Placental pericyte (primary cell): ENCODE data around the gene FEN1. TPM values are rescaled to one million over a fixed set of nuclear protein-coding genes. Genes with fewer than 3 reads are reported as not detected.

ENCODE experiments used
- total RNA-seq: library from RNA; depleted of rRNA; stranded (reverse); fragments of >200 nt; gene quantifications from 2 replicates; pipeline ENCODE4 v1.2.3, GENCODE V29; 2012

FEN1 gene, protein sequence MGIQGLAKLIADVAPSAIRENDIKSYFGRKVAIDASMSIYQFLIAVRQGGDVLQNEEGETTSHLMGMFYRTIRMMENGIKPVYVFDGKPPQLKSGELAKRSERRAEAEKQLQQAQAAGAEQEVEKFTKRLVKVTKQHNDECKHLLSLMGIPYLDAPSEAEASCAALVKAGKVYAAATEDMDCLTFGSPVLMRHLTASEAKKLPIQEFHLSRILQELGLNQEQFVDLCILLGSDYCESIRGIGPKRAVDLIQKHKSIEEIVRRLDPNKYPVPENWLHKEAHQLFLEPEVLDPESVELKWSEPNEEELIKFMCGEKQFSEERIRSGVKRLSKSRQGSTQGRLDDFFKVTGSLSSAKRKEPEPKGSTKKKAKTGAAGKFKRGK
- 13.3 and 76.2 TPM in 2 replicates for total RNA-seq

GRCh38 chr11:61792310-61793082 is at the start of gene FEN1, which contains the start of gene TMEM258:
FEN1 (plus strand) TSS chr11:61792911; CDS start chr11:61795362, 2,451 bp downstream.
TMEM258 (minus strand) TSS chr11:61792599; CDS start chr11:61792558, 41 bp downstream.

GRCh38 chr11:61752117-61752924 is 40.4 kb upstream of the FEN1 start, which contains the start of gene MYRF:
MYRF (plus strand) TSS chr11:61752636; CDS start chr11:61752745, 109 bp downstream.

GRCh38 chr11:61816736-61817455 is 24.2 kb downstream of the FEN1 start, which contains the start of gene FADS1:
FADS1 (minus strand) TSS chr11:61817003; CDS start chr11:61816929, 74 bp downstream.

DNA sequence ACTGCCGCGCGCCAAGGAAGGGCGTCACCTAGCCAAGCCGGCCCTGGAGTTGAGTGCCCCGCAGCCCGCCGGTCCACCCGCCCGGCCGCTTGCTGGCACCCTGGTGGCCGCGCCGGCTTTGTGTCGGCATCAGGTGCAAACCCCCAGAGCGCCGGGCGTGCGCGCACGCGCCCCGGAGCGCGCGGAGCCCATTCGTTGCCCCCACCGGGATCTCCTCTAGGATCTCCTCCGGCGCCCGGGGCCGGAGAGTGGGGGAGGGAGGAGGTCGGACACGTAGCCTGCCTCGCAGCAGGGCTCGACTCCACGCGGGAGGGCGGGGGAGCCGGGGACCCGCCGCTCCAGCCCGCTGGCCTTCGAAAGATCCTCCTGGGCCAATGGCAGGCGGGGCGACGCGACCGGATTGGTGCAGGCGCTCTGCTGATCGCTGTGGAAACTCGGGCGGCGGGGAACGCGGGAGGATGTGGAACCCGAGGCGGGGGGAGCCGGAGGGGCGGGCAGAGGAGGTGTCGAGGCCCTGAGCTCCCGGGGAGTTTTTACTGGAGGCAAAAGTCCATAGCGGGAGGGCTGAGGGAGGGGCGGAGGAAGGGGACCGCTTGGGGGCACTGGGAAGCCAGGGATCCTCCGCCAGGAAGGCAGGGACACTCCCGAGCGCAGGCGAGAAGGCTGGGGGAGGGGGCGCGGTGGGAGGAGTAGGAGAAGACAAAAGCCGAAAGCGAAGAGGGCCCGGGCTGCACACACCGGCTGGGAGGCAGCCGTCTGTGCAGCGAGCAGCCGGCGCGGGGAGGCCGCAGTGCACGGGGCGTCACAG is 35.1 kb downstream of the FEN1 start, which contains the start of gene FADS2:
Gene FADS2 (plus strand): TSS at position 730 of the 808 bp plus-strand sequence. CDS start 91 bp downstream, outside the sequence.

Other genes starting within 250 kb of the FEN1 start
- gene SYT7, start 211.8 kb upstream of the FEN1 start, total RNA-seq = 4.6 and 9.7 TPM in 2 replicates
- 2.9 and 4.2 TPM in 2 replicates for gene DAGLA, start 112.5 kb upstream of the FEN1 start, total RNA-seq
- 6.4 and 39.2 TPM in 2 replicates for gene MYRF, start 40.3 kb upstream of the FEN1 start, total RNA-seq
- 46.7 and 77.5 TPM in 2 replicates for gene TMEM258, start 312 bp upstream of the FEN1 start, total RNA-seq
- 159 and 497 TPM in 2 replicates for gene FADS1, start 24.1 kb downstream of the FEN1 start, total RNA-seq
- 385 and 1,439 TPM in 2 replicates for gene FADS2, start 35.4 kb downstream of the FEN1 start, total RNA-seq
- 58.4 and 131 TPM in 2 replicates for gene FADS3, start 98.6 kb downstream of the FEN1 start, total RNA-seq
- gene RAB3IL1, start 124.7 kb downstream of the FEN1 start, total RNA-seq = 2.7 and 14.0 TPM in 2 replicates
- 1.4 and 21.9 TPM in 2 replicates for gene BEST1, start 157.4 kb downstream of the FEN1 start, total RNA-seq
- gene FTH1, start 174.7 kb downstream of the FEN1 start, total RNA-seq = 282 and 5,455 TPM in 2 replicates